Bronchial epithelial cell (primary cell): ENCODE measurements around the gene MVK. TPM values are rescaled to one million over a fixed set of nuclear protein-coding genes. Genes with fewer than 3 reads are reported as not detected.

Experiments
- DNase-seq: peaks from one replicate; pipeline ENCODE4 v3.0.0-alpha.2; 2010; ENCODE audit warnings: low read depth
- FAIRE-seq: peaks from 2 replicates; lab custom pipeline; 2011; peaks lifted over from hg19 to GRCh38; lab: Jason Lieb, UNC
- H3K27me3 ChIP-seq: 2 replicates; pipeline ENCODE4 v1.5.1; 2011; ENCODE audit warnings: low read length; ENCODE audit not compliant: control insufficient read depth, insufficient read depth
- H3K36me3 ChIP-seq: 2 replicates; pipeline ENCODE4 v1.5.1; 2011; ENCODE audit warnings: low read length; ENCODE audit not compliant: control insufficient read depth, insufficient read depth
- H3K4me3 ChIP-seq: 2 replicates; pipeline ENCODE4 v1.5.1; 2011; ENCODE audit warnings: mild to moderate bottlenecking, low read depth, low read length, control low read depth
- CTCF ChIP-seq: IDR thresholded peaks from 2 replicates; pipeline ENCODE4 v1.5.1; 2011; ENCODE audit warnings: mild to moderate bottlenecking, moderate library complexity, low read length, control low read depth, inconsistent platforms; ENCODE audit not compliant: insufficient read depth, severe bottlenecking
- total RNA-seq: library from RNA; depleted of rRNA; stranded (reverse); fragments of >200 nt; gene quantifications from 2 replicates; pipeline ENCODE4 v1.2.1, GENCODE V29; 2014

MVK gene
- total RNA-seq, 1 donor from 2014 or later, result 16.1 TPM

GRCh38 chr12:109597414-109597794, 23.8 kb downstream of the MVK start:
- FAIRE-seq (no peak), DNase-seq (no peak)
- H3K36me3 ChIP-seq, result peaks cover 9% of the 10 kb centered on the region
- no peaks in the 10 kb centered on the region for H3K27me3 ChIP-seq
- no peak for TF ChIP-seq CTCF
- no peak overlapping the region for H3K4me3 ChIP-seq

DNA sequence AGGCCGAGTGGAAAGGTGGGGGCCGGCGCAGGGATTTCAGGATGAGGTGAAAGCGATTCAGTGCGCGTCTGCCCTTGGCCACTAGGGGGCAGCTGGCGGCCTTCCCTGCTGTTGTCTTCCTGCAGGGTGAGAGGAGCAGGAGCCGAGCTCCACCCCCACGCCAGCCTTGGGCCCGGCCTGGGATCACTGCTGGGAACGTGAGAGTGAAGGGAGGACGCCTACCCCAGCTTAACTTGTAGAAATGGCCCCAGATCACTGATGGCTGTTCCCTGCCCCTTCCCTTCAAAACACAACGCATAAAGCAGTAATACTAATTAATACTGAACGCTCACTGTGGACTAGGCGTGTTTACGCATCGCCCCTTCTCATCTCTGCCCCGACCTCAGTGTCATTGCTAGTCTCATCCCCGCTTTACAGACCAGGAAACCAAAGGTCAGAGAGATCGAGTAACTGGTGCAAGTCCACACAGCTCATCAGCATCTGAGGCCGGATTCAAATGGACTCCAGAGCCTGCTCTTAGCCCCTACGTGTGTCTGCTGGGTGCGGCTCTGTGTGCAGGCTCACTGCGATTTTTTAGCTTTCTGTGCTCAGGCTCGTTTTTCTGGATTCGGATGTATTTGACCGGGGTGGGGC, 24.3 kb downstream of the MVK start:
- no peaks in the 10 kb centered on the region for H3K27me3 ChIP-seq
- peak; percentile 47 for DNase-seq
- FAIRE-seq, result no peak
- peak; percentile 99 for TF ChIP-seq CTCF
- peaks cover 5% of the 10 kb centered on the region for H3K36me3 ChIP-seq
- no peak overlapping the region for H3K4me3 ChIP-seq

DNA sequence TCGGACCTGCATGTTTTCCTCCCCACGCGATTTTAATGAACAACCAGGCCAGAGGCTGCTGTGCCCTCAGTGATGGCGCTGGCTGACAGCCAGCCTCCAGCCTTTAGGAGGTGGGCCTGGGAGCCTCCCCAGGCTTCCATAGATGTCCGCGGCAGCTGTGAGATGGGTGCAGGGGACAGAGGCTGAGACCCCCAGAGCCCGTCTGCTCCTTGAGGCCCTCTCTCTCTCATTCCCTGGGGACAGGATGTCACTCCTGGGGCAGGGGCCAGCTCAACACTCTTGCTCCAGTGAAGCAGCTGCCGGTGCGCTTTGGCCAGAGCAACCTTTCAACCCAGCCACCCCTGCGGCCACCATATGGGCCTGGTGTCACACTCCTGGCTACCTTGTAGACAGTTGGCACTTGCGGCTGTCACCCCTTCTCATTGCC, 24.8 kb downstream of the MVK start:
- H3K4me3 ChIP-seq, result no peak overlapping the region
- DNase-seq (no peak), FAIRE-seq (no peak)
- H3K27me3 ChIP-seq, result no peaks in the 10 kb centered on the region
- H3K36me3 ChIP-seq, result peaks cover 5% of the 10 kb centered on the region
- TF ChIP-seq CTCF, result no peak

DNA sequence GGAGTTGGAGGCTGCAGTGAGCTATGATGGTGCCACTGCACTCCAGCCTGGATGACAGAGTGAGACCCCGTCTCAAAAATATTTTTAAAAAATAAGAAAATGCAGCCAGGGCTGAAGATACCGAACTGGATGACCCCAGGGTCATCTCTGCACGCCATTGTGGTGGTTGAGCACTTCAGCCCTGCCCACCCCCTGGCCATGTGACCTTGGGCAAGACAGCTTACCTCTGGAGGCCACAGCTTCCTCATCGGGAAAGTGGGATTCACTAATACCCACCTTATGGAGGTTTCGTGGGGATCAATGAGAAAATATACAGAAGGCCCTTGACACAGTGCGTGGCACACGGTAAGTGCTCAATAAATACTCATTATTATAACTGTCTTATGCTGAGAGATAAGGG, 25.5 kb downstream of the MVK start:
- no peak for TF ChIP-seq CTCF
- H3K36me3 ChIP-seq, result peaks cover 5% of the 10 kb centered on the region
- FAIRE-seq (no peak), DNase-seq (no peak)
- no peaks in the 10 kb centered on the region for H3K27me3 ChIP-seq
- H3K4me3 ChIP-seq, result no peak overlapping the region

GRCh38 chr12:109600481-109600880, 26.9 kb downstream of the MVK start:
- FAIRE-seq (no peak), DNase-seq (no peak)
- no peak for TF ChIP-seq CTCF
- Histone ChIP-seq H3K36me3 (peaks cover 1% of the 10 kb centered on the region), H3K4me3 (no peak overlapping the region), H3K27me3 (peaks cover 3% of the 10 kb centered on the region)

GRCh38 chr12:109600995-109601394, 27.4 kb downstream of the MVK start:
- DNase-seq (no peak), FAIRE-seq (peak; percentile 58)
- TF ChIP-seq CTCF, result no peak
- H3K36me3 ChIP-seq, result peaks cover 1% of the 10 kb centered on the region
- H3K4me3 ChIP-seq, result no peak overlapping the region
- peaks cover 5% of the 10 kb centered on the region for H3K27me3 ChIP-seq
